GM21723 (cell line): ENCODE results near the gene FGGY.
"Not testable (repeated sequence)": the region's sequence is repeated elsewhere in the genome, so short reads cannot be mapped to it uniquely, and the experiment has no call there.

Experiments
- ATAC-seq: cut with Tn5 transposase; IDR thresholded peaks from one replicate; pipeline ENCODE4 v1.9.1; 2021; ENCODE audit warnings: mild to moderate bottlenecking, moderate library complexity; ENCODE audit not compliant: unreplicated experiment

FGGY gene

DNA sequence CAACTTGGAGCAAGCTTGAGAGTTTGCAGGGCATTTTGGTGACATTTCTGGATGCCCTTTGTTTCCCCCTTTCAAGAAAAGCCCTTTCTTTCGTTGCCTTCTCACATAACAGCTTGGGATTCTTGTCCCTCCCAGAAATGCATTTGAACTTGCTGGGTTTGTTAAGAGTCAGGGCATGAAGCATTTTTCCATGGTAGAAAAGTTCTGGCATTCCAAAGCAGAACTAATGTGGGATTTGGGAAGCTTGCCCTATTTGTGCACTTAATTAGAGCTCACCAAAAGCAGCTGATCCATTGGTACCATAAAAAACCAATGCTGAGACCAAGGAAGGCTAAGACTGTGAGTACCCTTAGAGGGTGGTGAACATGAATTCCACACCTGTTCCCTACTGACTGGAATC, 418.1 kb downstream of the FGGY start:
- ATAC-seq = no peak

DNA sequence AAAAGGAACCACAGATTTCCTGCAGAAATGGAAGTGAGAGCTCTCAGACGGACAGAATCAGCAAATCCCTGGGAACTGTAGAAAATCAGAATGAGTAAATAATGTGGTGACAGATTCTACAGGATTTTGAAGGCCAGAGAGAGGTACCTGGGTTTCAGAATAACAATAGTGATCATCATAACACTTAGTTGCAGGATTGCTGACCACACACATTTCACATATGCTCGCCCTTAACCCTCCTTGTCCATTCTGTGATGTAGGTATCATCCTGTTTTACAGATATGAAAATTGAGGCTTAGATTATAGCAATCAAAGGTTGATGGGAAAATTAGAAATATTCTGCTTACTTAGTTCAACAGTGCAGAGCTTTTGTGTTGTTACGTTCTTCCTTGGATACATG, 419.9 kb downstream of the FGGY start:
- ATAC-seq = no peak

DNA sequence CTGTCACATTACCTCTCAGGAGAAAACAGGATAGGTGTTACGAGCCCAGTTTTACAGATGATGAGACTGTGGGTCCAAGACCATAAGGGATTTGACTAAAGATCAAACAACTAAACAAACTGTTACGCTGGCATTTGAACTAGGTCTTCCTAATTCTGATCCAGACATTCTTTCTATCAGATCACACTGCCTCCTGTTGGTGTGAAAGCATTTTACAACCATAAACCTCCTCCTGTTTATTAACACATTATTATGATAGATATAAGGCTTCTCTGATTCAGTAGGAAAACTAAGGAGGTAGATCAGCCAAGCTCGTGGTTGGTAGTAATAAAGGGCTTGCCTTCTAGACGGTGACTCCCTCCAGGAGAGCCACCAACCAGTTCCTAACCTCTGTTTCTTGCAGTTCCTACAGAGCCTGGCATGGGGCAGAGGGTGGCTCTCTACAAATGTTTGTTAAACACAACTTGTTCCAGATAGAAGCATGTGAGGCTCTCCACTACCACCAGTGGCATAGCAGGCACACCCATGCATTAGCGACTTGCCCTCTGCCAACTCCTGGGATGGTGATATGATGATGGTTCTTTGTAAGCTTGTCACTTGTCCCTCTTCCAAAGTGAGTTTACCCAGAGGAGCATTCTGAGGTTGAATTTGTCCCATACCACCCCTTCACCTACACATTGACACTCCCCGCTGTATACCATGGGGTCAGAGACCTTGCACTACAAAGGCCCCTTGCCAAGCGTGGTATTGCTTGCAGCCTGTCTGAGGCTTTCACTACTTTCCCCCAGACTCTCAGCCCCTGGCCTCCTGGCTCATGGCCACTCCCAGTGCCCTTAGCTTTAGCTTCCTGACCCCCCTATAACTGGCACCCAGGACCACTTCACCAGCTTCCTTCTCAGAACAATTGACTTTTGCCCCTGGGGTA, 421.4 kb downstream of the FGGY start:
- ATAC-seq = no peak

DNA sequence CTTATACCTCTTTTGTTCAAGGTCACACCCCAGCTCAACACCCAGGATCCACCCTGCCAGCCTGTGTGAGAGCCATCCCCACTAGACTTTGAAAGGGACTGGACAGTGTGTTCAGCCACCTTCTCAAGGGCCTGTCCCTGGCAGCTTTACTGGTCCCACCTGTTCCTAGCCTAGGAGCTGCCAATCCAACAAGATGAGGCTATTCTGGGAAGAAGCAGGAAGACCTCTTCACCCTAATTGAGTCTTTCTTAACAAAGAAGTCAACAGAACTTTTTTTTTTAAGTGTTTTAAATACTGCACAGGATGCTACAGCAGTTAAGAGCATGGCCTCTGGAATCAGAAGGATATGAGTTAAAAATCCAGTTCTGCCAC, 422.1 kb downstream of the FGGY start:
- no peak for ATAC-seq

DNA sequence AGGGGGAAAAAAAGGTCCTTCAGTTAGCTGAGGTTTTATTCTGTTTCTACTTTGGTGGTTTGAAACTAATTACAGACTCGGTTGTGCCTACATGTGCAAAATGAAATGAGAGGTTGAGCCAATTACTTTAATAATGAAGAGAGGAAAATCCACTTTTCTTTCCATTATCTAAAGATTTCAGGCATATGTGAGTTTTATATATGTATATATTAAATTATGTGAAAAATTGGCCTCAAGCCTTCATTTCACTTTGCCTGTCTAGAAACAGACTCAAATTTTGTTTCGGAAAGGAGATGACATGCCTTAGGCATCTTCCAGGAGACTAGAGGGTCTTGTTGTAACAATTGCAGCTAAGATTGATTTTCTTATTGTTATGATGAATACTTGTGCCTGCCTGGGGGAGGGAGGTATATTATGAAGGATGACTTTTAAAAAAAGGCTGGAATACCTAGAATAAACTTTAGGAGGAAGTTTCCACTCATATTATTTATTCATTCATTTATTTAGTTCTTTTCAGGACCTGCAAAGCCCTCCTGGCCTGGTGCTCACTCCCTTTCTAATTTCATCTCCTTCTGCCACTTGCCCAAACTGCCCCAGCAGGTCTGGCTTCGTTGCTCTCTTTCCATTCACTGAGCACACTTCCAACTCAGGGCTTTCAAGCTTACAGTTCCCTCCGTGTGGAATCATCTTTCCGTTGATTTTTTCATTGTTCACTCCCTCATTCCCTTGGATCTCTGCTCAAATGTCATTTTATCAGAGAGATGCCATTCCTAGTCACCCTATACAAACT, 423.6 kb downstream of the FGGY start:
- ATAC-seq = no peak

DNA sequence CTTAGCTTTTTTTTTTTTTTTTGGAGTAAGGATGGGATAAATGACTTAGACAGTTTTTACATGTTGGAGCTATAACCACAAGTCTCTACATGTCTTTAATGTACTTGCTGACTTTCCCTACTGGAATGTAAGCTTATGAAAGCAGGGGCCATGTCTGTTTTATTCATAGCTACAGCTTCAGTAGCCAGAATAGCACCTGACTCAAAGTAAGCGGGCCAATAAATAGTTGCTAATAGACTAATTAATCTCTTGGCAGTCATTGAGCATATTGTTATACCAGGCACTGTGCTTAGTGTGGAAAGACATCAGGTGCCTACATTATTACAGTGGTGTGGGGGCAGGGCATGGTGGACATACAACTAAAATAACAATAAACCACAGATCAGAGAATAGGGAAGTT, 433.4 kb downstream of the FGGY start:
- no peak for ATAC-seq

DNA sequence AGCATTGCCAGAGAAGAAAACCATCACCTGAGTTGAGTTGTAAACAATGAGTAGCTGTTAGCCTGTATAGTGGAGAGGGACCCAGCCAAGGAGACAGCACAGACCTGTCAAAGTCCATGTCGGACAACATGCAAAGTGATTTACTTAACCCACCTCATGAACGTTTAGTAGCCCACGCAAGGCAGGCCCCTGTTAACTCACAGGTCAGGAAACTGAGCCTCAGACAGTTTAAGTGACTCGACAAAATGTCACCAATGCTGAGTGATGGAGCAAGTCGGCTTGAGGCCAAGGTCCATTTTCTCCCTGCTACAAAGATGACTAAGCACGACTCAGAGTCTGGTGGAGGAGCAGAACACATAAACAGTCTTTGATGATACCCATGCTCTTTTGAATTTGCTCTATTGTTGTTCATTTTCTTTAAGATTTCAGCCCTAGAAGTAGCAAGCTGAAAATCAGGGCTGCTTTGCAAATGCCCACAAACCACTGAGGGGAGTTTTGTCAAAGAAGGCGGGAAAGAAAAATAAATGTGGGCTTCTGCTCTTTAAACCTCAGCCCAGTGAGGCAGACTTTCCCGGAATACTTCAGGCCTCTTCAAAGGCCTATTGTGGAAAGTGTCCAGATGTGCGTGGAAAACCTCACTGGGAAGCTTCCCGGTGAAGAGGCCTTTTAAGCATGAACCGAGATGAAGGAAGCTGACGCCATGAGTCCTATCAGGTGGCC, 434.0 kb downstream of the FGGY start:
- no peak for ATAC-seq

DNA sequence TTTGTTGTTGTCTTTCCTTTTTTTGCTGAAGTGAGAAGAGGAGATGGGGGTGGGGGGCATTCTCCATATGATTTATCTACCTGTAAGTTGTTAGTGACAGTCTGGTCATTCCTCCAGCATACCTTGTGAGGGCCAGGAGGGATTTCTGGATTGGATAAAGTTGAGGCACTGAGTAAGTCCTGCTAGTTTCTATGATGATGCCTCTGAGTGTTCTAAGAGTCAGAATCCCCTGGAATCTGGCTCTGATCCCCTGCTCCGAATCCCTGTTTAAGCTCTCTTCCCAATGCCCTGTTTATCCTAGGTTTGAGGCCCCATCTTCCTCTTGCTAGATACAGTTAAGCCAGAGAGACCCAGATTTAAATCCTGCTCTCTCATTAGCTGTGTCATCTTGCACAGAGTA, 434.7 kb downstream of the FGGY start:
- no peak for ATAC-seq

DNA sequence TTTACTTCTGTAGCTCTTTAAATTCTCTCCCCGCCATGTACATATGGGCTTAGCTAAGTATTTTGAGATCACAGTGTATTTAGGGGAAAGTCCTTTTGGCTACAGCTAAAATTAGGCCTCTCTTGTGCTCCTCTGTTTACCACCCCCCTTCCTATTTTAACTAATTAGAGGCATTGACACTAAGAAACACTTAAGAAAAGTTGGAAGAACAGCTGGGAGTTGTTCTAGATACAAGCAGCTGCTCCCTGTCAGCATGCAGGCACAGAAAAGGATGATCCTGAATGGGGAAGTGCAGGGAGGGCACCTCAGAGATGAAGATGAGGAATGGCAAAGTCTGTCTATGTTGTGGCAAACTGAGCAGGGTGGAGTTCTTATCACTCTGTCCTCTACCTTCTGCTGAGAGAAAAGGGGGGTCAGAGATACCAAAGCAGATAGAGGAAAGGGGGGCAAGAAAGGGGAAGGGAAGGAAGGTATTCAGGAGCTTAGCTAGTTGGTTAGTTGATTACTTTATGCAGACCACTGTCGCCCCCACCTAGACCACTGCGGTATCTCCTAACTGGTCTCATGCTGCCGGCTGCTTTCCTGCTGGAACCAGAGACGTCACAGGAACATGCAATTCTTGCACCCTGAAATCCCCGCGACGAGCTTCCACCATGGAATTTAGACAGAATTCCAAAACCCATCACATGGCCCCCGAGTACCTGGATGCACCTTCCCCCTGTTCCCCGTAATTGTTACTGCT, 435.5 kb downstream of the FGGY start:
- no peak for ATAC-seq

DNA sequence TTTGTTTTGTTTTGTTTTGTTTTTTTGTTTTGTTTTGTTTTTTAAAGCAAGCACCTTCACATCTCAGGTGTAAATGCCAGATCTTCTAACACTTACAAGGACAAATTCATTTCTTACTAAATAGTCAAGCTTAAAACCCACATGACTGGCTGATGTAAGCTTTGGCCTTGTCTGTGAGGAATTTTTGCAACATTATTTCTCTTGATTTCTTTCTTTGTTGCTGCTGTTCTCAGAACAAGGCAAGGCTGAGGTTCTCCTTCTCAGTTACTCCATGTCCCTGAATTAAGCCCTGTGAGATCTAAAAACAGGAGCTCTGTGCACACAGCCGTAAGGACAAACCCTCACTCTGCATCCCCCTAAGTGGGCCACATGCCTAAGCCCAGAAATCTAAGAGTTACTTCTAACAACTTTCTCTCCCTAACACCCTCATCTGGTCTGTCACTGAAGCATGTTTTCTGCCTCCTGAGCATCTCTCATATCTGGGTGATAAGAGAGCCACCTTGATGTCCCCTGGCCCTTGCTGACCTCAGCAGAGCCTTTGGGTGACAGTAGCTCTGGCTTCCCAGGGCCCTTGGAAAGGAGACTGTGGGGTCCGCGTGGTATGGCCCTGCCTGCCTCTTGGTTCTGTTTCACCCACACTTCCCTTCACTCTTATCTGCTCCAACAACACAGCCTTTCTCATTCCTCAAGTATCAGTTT, 436.7 kb downstream of the FGGY start:
- ATAC-seq = no peak

DNA sequence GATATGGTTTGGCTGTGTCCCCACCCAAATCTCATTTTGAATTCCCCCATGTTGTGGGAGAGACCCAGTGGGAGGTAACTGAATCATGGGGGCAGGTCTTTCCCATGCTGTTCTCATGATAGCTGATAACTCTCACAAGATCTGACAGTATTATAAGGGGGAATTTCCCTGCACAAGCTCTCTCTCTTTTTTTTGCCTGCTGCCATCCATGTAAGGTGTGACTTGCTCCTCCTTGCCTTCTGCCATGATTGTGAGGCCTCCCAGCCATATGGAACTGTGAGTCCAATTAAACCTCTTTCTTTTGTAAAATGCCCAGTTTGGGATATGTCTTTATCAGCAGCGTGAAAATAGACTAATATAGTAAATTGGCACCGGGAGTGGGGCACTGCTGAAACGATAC, 439.0 kb downstream of the FGGY start:
- ATAC-seq = not testable (repeated sequence)

DNA sequence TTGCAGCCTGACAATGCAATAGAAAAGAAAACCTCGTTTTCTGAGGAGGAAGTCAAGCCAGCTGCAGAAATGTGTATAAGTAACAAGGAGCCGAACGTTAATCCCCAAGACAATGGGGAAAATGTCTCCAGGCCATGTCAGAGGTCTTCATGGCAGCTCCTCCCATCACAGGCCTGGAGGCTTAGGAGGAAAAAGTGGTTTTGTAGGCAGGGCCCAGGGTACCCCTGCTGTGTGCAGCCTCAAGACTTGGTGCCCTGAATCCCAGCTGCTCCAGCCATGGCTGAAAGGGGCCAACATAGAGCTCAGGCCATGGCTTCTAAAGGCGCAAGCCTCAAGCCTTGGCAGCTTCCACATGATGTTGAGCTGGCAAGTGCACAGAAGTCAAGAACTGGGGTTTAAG, 439.9 kb downstream of the FGGY start:
- no peak for ATAC-seq

DNA sequence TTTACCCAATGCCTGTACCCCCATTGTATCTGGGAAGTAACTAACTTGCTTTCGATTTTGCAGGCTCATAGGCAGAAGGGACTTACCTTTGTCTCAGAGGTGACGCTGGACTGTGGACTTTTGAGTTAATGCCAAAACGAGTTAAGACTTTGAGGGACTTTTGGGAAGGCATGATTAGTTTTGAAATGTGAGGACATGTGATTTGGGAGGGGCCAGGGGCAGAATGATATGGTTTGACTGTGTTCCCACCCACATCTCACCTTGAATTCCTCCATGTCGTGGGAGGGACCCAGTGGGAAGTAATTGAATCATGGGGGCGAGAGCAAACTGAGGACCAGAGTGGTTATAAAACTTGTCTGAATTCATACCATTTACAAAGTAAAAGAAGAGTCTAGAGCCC, 440.7 kb downstream of the FGGY start:
- ATAC-seq = no peak

DNA sequence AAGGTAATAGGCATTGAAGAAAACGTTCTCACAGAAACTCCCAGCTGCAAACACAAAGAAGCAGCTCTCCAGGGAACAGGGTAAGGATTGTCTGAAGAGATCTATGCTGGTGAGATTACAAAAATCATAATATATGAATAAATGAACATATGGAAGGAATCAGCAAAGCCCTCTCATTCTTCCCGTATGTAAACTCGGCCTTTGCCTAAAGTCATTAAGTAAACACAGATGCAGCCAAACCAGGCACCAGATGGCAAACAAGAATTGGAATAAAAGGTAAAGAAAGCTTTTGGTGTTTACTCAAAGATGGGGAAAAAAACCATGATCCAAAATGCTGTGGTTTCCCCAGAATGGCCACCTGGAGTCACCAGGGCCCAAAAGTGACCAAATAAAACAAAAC, 441.3 kb downstream of the FGGY start:
- ATAC-seq = no peak

DNA sequence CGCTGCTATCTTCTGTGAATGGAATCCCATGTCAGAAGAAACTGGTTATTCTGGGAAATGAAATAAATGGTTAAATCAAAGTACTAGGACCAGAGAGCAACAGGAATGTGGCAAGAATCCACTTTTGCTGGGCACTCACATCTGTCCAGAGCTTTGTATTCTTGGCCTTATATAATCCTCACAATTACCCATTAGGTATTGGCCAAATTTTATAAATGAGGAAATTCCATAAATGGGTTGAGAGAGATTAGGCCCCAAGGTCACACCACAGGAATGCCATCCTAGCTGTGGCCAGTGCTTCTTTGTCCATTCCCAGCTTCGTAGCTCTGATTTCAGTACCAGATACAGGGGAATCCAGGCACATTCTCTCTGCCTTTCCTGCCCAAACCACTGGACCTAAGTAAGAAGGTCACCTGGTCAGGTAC, 441.7 kb downstream of the FGGY start:
- ATAC-seq = no peak

DNA sequence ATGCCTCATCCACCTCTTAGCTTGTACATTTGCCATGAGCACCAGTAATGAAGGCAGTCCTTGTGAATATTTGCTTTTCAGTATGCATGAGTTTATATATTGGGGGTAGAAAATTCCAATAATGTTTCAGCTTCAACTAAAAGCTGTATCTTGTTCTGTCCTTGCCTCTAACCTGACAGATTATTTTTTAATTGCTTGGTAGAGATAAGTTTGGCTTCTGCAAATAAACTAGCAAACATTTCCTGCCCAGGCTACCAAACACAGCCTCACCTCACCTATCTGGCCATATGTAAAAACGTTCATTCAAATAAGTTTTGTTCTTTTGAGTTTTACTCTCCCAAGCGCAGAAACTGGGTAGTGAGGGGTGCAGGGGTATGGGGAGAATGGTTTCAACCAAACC, 442.2 kb downstream of the FGGY start:
- no peak for ATAC-seq

DNA sequence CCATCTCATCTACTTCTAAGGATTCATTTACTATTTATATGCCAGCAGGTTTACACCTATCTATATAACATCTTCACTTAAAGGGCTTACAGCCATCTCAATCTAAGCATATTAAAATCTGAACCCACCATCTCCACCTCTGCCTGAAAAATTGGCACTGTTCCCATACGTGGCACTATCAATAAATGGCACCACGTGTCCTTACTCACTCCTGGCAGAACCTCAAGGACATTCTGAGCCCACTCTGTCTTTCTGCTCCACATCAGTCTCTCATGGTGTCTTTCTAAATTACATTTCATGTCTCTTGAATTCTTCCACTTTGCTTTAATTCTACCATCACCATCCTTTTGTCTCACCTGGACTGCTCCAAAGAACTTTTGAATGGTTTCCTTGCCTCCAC, 445.6 kb downstream of the FGGY start:
- ATAC-seq = no peak

DNA sequence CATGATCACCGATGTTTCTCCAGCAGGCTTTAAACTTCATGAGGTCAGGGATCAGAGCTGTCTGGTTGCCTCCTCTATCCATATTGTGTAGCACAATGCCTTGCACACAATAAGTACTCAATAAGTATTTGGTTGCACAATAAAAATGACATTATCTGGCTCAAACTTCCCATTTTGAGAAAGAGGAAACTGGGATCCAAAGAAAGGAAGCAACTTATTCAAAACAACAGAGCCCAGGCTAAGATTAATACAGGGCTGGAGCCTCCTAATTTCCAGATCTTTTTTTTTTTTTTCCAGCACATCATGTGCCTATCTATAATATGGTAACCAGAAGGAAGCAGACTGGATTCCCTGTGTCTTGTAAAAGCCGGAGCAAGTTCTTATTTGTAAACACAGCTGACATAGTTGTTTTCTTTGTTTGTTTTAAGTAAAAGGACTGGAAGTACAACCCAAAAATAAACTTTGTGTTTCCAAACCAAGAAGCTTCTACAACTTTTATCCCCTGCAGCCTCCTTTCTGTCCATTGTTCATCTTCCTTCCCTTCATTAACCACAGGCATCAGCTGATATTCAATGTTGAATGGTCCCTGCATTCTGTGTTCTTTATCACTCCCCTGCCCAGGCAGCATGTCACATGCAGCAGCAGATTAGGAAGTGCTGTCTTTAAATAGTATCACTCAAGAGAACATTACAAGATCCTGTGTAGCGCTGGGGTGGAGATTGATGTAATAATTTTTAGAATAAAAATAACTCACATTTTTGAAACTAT, 446.6 kb downstream of the FGGY start:
- ATAC-seq = no peak

DNA sequence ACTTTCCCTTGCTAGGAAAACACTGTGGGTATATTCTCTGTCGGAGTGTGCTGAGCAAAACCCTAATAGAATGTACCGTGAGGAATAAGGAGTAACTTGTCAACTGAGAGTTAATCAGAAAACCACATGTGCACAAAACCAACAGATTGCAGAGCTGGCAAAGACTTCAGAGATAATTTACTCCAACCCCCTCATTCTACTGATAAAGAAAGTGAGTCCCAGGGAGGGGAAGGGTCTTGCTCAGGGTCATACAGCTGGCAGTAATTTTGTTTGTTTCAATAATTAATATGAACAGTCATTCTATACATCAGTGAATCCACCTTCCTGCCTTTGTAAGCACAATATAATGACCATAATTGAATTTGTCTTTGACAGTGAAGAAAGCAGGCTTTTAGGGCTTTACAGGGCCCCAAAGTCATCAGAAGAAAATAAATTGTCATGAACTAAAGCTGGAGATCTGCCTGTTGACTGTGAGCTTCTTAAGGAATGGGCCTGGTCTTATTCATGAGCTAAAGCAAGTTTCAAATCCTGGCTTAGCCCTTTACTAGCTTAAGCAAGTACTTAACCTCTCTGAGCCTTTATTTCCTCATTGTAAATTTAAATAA, 450.6 kb downstream of the FGGY start:
- no peak for ATAC-seq
